Neural progenitor cell (in vitro differentiated cells): ENCODE data around the gene DAO. TPM values are rescaled to one million over a fixed set of nuclear protein-coding genes. Genes with fewer than 3 reads are reported as not detected.

Source experiments
- DNase-seq: peaks from one replicate; pipeline ENCODE4 v3.0.0-alpha.2; 2016; ENCODE audit warnings: low spot score
- H2AFZ ChIP-seq: fragments of 200-600 bp; sonication (generic); replicated peaks from 2 replicates; pipeline ENCODE4 v1.6.1; 2016; ENCODE audit warnings: antibody characterized with exemption
- H3F3A ChIP-seq: fragments of 200-600 bp; sonication (generic); 2 replicates; pipeline ENCODE4 v1.6.1; 2016; ENCODE audit warnings: antibody characterized with exemption, low read depth
- H3K27ac ChIP-seq: fragments of 200-600 bp; sonication (generic); 2 replicates; pipeline ENCODE4 v1.5.1; 2016; ENCODE audit warnings: mild to moderate bottlenecking
- H3K27me3 ChIP-seq: fragments of 200-600 bp; sonication (generic); 2 replicates; pipeline ENCODE4 v1.6.1; 2016; ENCODE audit warnings: mild to moderate bottlenecking, moderate library complexity
- H3K36me3 ChIP-seq: fragments of 200-600 bp; sonication (generic); 2 replicates; pipeline ENCODE4 v1.5.1; 2016
- H3K4me1 ChIP-seq: fragments of 200-600 bp; sonication (generic); 2 replicates; pipeline ENCODE4 v1.6.1; 2016; ENCODE audit warnings: mixed run types
- H3K4me2 ChIP-seq: fragments of 200-600 bp; sonication (generic); 2 replicates; pipeline ENCODE4 v1.6.1; 2016
- H3K4me3 ChIP-seq: fragments of 200-600 bp; sonication (generic); 2 replicates; pipeline ENCODE4 v1.5.1; 2016
- H3K79me2 ChIP-seq: fragments of 200-600 bp; sonication (generic); 2 replicates; pipeline ENCODE4 v1.6.1; 2016; ENCODE audit warnings: low read depth
- H3K9ac ChIP-seq: fragments of 200-600 bp; sonication (generic); 2 replicates; pipeline ENCODE4 v1.6.1; 2016
- H3K9me3 ChIP-seq: fragments of 200-600 bp; sonication (generic); 2 replicates; pipeline ENCODE4 v1.5.1; 2016; ENCODE audit warnings: low read depth
- H4K20me1 ChIP-seq: fragments of 200-600 bp; sonication (generic); 2 replicates; pipeline ENCODE4 v1.6.1; 2016; ENCODE audit warnings: low read depth
- H3K27ac Mint-ChIP-seq: 3 replicates; pipeline ENCODE4 v1.8.0; 2021; ENCODE audit warnings: mixed read lengths
- H3K27me3 Mint-ChIP-seq: 2 replicates; pipeline ENCODE4 v1.8.0; 2022; ENCODE audit warnings: low read depth, mild to moderate bottlenecking, inconsistent platforms, moderate library complexity, mixed read lengths; ENCODE audit not compliant: insufficient read depth
- H3K36me3 Mint-ChIP-seq: 3 replicates; pipeline ENCODE4 v1.8.0; 2021; ENCODE audit warnings: mixed read lengths
- H3K4me1 Mint-ChIP-seq: 3 replicates; pipeline ENCODE4 v1.8.0; 2021; ENCODE audit warnings: mixed read lengths
- H3K4me3 Mint-ChIP-seq: 3 replicates; pipeline ENCODE4 v1.8.0; 2021; ENCODE audit warnings: mild to moderate bottlenecking, moderate library complexity, mixed read lengths
- H3K9me3 Mint-ChIP-seq: 3 replicates; pipeline ENCODE4 v1.8.0; 2020; ENCODE audit warnings: mixed read lengths
- EZH2 ChIP-seq: fragments of 200-600 bp; sonication (generic); IDR thresholded peaks from 2 replicates; pipeline ENCODE4 v1.6.1; 2017; ENCODE audit warnings: antibody characterized with exemption, mild to moderate bottlenecking, moderate library complexity
- EZH2phosphoT487 ChIP-seq: fragments of 200-600 bp; sonication (generic); IDR thresholded peaks from 2 replicates; pipeline ENCODE4 v1.6.1; 2017; ENCODE audit warnings: antibody characterized with exemption
- total RNA-seq: library from RNA; depleted of rRNA; stranded (reverse); fragments of >200 nt; gene quantifications from 2 replicates; pipeline ENCODE4 v1.2.3, GENCODE V29; 2015; ENCODE audit warnings: low replicate concordance
- TF ChIP-seq, protein P1 (sequence below): fragments of 200-600 bp; sonication (generic); IDR thresholded peaks from 2 replicates; pipeline ENCODE4 v1.5.1; 2017; ENCODE audit warnings: antibody characterized with exemption, mild to moderate bottlenecking

Gene DAO
- total RNA-seq, 1 donor from 2014 or later, result not detected

DNA sequence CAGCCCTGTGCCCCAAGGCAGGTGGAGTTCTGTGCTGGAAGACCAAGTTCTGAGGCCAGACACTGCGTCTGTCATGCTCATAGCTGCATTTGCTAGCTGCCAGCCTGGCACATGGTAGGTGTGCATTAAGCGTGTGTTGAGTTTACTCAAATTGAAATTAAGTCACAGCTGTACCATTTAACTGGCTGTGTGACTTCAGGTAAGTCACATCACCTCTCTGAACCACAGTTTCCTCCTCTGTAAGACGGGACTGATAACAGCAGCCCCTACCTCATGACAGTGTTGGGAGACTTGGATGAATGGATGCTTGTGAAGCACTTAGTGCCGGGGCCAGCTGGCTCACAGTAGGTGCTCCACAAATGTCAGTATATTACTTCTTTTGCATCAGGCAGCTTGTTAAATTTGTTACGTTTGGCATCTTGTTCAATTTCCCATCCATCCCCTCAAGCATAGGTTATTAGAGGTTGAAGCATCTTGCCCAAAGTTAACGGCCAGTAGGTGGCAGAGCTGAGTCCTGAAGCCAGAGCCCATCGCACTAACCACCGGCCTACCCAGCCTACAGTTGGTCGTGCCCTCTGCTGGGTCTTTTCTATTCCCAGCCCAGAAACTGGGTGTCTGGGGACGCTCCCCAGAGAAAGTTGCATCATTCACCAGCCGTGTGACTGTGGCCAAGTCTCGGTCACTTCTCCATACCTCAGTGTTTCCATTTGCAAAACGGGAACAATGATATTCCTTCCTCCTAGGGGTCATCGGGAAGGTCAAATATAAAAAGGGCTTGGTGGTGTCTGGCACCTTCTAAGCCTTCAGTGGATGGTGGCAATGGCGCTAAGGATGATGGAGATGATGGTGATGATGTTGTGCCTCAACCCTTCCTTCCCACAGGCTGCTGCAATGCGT is 4.5 kb downstream of the DAO start:
- Histone ChIP-seq H3K36me3 (no peaks in the 10 kb centered on the region), H3K9ac (no peak overlapping the region), H3K9me3 (no peaks in the 10 kb centered on the region), H3F3A (no peaks in the 10 kb centered on the region), H3K27me3 (no peaks in the 10 kb centered on the region), H4K20me1 (no peaks in the 10 kb centered on the region), H3K27ac (no peak overlapping the region), H3K79me2 (no peaks in the 10 kb centered on the region), H3K4me1 (peaks cover 7% of the 10 kb centered on the region), H3K4me3 (no peak overlapping the region), H2AFZ (no peak overlapping the region), H3K4me2 (no peak overlapping the region)
- peak; percentile 44 for DNase-seq
- Mint-ChIP-seq H3K4me1 (peaks cover 15% of the 10 kb centered on the region), H3K4me3 (no peak overlapping the region), H3K27me3 (peaks cover 9% of the 10 kb centered on the region), H3K9me3 (no peaks in the 10 kb centered on the region), H3K27ac (no peak overlapping the region), H3K36me3 (no peaks in the 10 kb centered on the region)
- TF ChIP-seq, protein P1, sequence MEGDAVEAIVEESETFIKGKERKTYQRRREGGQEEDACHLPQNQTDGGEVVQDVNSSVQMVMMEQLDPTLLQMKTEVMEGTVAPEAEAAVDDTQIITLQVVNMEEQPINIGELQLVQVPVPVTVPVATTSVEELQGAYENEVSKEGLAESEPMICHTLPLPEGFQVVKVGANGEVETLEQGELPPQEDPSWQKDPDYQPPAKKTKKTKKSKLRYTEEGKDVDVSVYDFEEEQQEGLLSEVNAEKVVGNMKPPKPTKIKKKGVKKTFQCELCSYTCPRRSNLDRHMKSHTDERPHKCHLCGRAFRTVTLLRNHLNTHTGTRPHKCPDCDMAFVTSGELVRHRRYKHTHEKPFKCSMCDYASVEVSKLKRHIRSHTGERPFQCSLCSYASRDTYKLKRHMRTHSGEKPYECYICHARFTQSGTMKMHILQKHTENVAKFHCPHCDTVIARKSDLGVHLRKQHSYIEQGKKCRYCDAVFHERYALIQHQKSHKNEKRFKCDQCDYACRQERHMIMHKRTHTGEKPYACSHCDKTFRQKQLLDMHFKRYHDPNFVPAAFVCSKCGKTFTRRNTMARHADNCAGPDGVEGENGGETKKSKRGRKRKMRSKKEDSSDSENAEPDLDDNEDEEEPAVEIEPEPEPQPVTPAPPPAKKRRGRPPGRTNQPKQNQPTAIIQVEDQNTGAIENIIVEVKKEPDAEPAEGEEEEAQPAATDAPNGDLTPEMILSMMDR, result peak; percentile 62
- TF ChIP-seq EZH2phosphoT487, result no peak

DNA sequence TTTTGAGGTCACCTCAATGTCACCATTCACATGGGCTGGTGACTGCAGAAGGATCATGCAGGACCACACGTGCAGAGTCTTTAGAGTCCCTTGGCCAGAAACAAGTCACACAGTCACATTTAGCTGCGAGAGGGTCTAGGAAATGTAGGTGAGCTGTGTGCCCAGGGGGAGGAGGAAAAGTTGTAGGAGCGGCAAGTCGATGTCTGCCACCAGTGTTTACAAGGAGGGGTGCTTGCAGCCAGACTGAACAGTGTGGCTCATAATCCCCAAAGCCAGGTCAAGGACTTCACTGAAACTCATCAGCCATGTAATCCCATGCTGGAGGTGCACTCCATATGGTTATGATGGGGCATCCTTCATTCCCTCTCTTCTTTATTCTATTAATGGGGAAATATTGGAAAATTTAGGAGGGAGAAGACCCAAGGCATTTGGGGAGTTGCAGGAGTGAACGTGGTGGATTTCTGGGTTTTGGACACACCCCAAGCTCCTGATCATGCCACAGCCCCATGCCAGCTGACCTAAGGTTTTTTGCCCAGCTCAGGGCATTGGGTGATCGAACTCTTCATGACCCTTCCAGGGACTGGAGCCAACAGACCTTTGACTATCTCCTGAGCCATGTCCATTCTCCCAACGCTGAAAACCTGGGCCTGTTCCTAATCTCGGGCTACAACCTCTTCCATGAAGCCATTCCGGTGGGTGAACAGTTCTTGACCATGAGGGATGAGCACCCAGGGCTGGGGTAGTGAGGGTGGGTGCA is 7.2 kb downstream of the DAO start:
- H3K4me3 Mint-ChIP-seq, result no peak overlapping the region
- no peak overlapping the region for H3K4me3 ChIP-seq
- H3K9ac ChIP-seq, result no peak overlapping the region
- peaks cover 12% of the 10 kb centered on the region for H3K27me3 Mint-ChIP-seq
- H3K4me1 Mint-ChIP-seq, result peaks cover 6% of the 10 kb centered on the region
- H4K20me1 ChIP-seq, result no peaks in the 10 kb centered on the region
- H3K27me3 ChIP-seq, result no peaks in the 10 kb centered on the region
- TF ChIP-seq, protein P1, result no peak
- TF ChIP-seq EZH2phosphoT487 (no peak), EZH2 (no peak)
- H3K4me2 ChIP-seq, result no peak overlapping the region
- H3F3A ChIP-seq, result no peaks in the 10 kb centered on the region
- H2AFZ ChIP-seq, result no peak overlapping the region
- H3K36me3 ChIP-seq, result no peaks in the 10 kb centered on the region
- H3K36me3 Mint-ChIP-seq, result no peaks in the 10 kb centered on the region
- no peak for DNase-seq
- no peaks in the 10 kb centered on the region for H3K79me2 ChIP-seq
- H3K27ac Mint-ChIP-seq, result no peak overlapping the region
- no peak overlapping the region for H3K27ac ChIP-seq
- H3K9me3 Mint-ChIP-seq, result peaks cover 6% of the 10 kb centered on the region
- no peaks in the 10 kb centered on the region for H3K9me3 ChIP-seq
- peaks cover 4% of the 10 kb centered on the region for H3K4me1 ChIP-seq

DNA sequence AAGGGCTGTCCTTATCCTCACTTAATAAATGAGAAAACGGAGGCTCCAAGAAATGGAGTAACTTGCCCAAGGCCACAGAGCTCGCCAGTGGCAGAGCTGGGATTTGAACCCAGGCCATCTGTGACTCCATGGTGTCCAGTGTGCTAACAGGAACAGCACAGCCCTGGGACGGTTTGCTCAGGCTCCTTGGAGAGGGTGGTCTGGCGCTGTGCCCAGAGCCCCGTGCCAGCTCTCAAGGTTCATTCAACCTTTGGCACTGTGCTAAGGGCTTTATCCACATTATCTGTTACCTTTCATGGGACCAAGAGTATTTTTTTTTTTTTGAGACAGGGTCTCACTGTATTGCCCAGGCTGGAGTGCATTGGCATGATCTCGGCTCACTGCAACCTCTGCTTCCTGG is 8.1 kb downstream of the DAO start:
- H3K9me3 Mint-ChIP-seq, result peaks cover 9% of the 10 kb centered on the region

More for the DNA sequence above, 8.1 kb downstream of the DAO start:
- TF ChIP-seq EZH2phosphoT487, result no peak
- no peak for TF ChIP-seq EZH2
- TF ChIP-seq, protein P1, result no peak
- Histone ChIP-seq H3K36me3 (no peaks in the 10 kb centered on the region), H3K4me2 (no peak overlapping the region), H3F3A (no peaks in the 10 kb centered on the region), H3K79me2 (no peaks in the 10 kb centered on the region), H3K27ac (no peak overlapping the region), H2AFZ (no peak overlapping the region), H3K4me1 (peaks cover 4% of the 10 kb centered on the region), H3K9me3 (no peaks in the 10 kb centered on the region), H3K4me3 (no peak overlapping the region), H4K20me1 (no peaks in the 10 kb centered on the region), H3K27me3 (no peaks in the 10 kb centered on the region), H3K9ac (no peak overlapping the region)
- Mint-ChIP-seq H3K4me1 (peaks cover 6% of the 10 kb centered on the region), H3K27me3 (peaks cover 12% of the 10 kb centered on the region), H3K36me3 (no peaks in the 10 kb centered on the region), H3K4me3 (no peak overlapping the region), H3K27ac (no peak overlapping the region)
- DNase-seq, result no peak
